Activated naive CD8-positive, alpha-beta T cell (primary cell): ENCODE data around the gene REL.
A peak's percentile ranks its signal among the peaks of the same experiment; 100 is the strongest.
"Not testable (repeated sequence)": the region's sequence is repeated elsewhere in the genome, so short reads cannot be mapped to it uniquely, and the experiment has no call there.

Experiments
- H3K27ac Mint-ChIP-seq: one replicate; pipeline ENCODE4 v1.8.0; 2021; ENCODE audit warnings: mixed read lengths
- H3K27me3 Mint-ChIP-seq: one replicate; pipeline ENCODE4 v1.8.0; 2021; ENCODE audit warnings: mixed read lengths
- H3K36me3 Mint-ChIP-seq: one replicate; pipeline ENCODE4 v1.8.0; 2021; ENCODE audit warnings: mixed read lengths
- H3K4me1 Mint-ChIP-seq: one replicate; pipeline ENCODE4 v1.8.0; 2021; ENCODE audit warnings: low read depth, mixed read lengths
- H3K4me3 Mint-ChIP-seq: one replicate; pipeline ENCODE4 v1.8.0; 2021; ENCODE audit warnings: mild to moderate bottlenecking, mixed read lengths
- H3K9me3 Mint-ChIP-seq: one replicate; pipeline ENCODE4 v1.8.0; 2021; ENCODE audit warnings: low read depth, mixed read lengths

REL gene

DNA sequence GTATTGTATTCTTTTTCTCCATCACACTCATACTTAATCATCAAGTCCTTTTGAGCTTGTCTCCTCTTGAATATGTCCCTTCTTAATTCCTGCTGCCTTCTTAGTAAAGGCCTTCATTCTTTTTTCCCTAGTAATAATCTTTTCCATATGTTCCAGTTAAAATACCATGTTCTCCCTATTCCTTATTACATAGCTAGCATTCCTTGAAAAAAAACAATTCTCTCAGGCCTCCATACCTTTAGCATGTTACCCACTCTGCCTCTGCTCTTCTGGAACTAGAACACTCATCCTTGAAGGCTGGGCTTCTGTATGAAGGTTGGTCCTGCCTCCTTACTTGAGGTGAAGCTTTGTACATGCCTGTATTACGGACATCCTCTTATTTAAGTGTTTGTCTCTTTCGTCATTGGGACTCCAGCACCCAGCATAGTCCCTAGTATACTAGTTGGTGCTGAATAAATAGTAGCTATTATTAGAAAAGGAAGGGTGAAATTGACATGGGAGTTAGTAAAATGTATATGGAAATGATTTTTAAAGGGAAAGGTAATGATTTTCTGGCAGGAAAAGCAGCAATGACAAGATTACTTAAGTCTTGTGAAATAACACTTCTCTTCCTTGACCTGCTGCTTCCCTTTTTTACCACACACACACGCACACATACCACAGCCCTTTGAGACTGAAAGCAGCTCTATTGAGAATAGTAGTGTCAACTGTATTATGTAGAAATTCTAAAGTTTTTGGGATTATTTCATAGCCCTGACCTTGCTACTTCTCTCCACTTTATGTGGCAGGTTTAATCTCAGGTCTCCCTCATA lies 45.6 kb downstream of the REL start:
- no peaks in the 10 kb centered on the region for H3K4me1 Mint-ChIP-seq
- no peak overlapping the region for H3K4me3 Mint-ChIP-seq
- H3K27me3 Mint-ChIP-seq, result no peaks in the 10 kb centered on the region
- peak overlapping the region; percentile 66 for H3K27ac Mint-ChIP-seq
- H3K36me3 Mint-ChIP-seq, result peaks cover 38% of the 10 kb centered on the region
- no peaks in the 10 kb centered on the region for H3K9me3 Mint-ChIP-seq

DNA sequence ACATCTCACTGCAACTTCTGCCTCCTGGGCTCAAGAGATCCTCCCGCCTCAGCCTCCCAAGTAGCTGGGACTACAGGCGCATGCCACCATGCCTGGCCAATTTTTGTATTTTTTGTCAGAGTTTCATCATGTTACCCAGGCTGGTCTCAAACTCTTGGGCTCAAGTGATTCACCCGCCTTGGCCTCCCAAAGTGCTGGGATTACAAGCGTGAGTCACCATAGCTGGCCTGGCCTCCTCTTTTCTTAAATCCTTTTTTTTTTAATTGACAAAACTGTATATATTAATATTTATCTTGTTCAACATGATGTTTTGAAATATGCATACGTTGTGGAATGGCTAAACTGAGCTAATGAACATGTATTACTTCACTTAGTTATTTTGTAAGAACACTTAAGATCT lies 50.7 kb downstream of the REL start:
- not testable (repeated sequence) for H3K9me3 Mint-ChIP-seq, H3K4me3 Mint-ChIP-seq, H3K4me1 Mint-ChIP-seq, H3K27me3 Mint-ChIP-seq, H3K27ac Mint-ChIP-seq
- peaks cover 25% of the 10 kb centered on the region for H3K36me3 Mint-ChIP-seq

DNA sequence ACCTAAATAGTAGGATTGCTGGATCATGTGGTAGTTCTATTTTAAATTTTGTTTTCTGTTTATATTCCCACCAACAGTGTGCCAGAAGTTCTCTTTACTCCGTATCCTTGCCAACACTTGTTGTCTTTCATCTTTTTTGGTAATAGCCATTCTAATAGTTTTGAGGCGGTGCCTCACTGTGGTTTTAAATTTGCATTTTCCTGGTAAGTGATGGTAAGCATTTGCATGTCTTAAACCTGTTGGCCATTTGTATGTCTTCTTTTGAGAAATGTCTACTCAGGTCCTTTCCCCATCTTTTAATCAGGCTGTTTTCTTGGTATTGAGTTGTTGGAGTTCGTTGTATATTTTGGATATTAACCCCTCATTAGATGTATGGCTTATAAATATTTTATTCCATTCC lies 51.6 kb downstream of the REL start:
- peaks cover 5% of the 10 kb centered on the region for H3K4me1 Mint-ChIP-seq
- H3K27ac Mint-ChIP-seq, result no peak overlapping the region
- H3K9me3 Mint-ChIP-seq, result no peaks in the 10 kb centered on the region
- H3K27me3 Mint-ChIP-seq, result no peaks in the 10 kb centered on the region
- no peak overlapping the region for H3K4me3 Mint-ChIP-seq
- peaks cover 19% of the 10 kb centered on the region for H3K36me3 Mint-ChIP-seq

DNA sequence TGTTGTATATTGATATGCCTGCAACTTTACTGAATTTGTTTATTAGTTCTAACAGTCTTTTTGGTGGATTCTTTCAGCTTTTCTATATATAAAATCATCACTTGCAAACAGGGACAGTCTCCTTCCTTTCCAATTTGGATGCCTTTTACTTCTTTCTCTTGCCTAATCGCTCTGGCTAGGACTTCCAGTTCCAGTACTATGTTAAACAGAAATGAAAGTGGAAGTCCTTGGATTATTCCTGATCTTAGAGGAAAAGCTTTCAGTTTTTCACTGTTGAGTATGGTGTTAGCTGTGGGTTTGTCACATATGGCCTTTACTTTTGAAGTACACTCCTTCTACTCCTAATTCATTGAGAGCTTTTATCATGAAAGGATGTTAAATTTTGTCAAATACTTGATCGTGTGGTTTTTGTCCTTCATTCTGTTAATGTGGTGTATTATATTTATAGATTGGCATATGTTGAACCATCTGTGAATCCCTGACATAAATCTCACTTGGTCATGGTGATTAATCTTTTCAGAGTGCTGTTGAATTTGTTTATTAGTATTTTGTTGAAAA lies 52.9 kb downstream of the REL start:
- Mint-ChIP-seq H3K27ac (peak overlapping the region; percentile 50), H3K4me3 (no peak overlapping the region), H3K27me3 (no peaks in the 10 kb centered on the region), H3K4me1 (peaks cover 9% of the 10 kb centered on the region), H3K36me3 (peaks cover 28% of the 10 kb centered on the region), H3K9me3 (no peaks in the 10 kb centered on the region)

DNA sequence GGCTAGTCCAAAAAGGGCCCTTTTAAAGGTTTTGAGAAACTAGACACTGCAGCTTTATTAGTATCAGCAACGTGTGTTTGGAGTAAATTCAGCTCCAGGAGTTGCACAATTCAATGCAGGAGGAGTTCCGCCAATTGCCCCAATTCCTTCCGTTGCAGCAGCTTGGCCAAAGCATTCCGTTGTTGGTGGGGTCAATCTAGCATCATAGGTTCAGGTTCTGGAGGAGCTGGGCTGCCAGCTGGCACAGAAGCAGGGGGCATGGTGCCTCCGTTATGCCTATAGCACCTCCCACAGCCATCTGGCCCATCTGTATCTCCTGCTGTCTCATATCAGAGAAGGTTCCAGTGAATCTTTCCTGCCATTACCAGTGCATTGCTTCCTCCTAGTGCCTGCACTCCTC lies 55.4 kb downstream of the REL start:
- Mint-ChIP-seq H3K9me3 (no peaks in the 10 kb centered on the region), H3K27me3 (no peaks in the 10 kb centered on the region), H3K36me3 (peaks cover 28% of the 10 kb centered on the region), H3K4me1 (peaks cover 11% of the 10 kb centered on the region), H3K4me3 (no peak overlapping the region), H3K27ac (no peak overlapping the region)

DNA sequence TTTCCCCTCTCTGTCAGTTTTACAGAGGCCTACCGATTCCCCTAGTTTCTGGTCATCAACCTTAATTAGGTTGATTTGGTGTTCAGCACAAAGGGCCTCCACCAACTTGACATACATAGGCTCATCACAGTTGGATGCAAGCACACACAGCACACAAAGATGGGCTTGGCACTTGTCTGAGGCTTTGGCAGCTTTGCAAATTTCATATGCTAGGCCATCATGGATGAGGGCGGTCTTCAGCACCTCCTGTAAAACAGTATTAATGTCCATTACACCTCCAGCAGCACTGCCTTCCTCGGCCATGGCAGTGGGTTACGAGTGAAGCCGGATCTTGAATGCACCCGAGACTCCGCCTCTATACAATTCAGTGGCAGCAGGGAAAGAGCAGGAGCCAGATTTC lies 56.9 kb downstream of the REL start:
- no peaks in the 10 kb centered on the region for H3K9me3 Mint-ChIP-seq
- no peak overlapping the region for H3K27ac Mint-ChIP-seq
- peaks cover 28% of the 10 kb centered on the region for H3K36me3 Mint-ChIP-seq
- no peak overlapping the region for H3K4me3 Mint-ChIP-seq
- H3K27me3 Mint-ChIP-seq, result no peaks in the 10 kb centered on the region
- peaks cover 11% of the 10 kb centered on the region for H3K4me1 Mint-ChIP-seq

DNA sequence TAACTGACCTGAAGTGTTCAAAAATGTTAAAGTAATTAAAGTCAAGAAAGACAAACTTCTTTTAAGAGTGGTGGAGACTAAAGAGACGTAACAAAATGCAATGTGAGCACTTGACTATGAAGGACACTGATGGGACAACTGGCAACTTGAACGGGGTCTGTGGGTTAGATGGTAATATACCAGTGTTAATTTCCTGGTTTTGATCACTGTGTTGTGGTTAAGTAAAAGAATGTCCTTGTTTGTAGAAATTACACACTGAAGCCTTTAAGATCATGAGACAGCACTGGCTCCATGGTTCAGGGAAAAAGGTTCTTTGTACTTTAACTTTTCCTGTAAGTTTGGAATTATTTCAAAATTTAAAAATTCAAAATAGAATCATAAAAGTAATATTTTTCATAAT lies 58.2 kb downstream of the REL start:
- peak overlapping the region; percentile 18 for H3K27ac Mint-ChIP-seq
- no peaks in the 10 kb centered on the region for H3K9me3 Mint-ChIP-seq
- H3K4me1 Mint-ChIP-seq, result peaks cover 11% of the 10 kb centered on the region
- H3K4me3 Mint-ChIP-seq, result no peak overlapping the region
- peaks cover 31% of the 10 kb centered on the region for H3K36me3 Mint-ChIP-seq
- no peaks in the 10 kb centered on the region for H3K27me3 Mint-ChIP-seq

DNA sequence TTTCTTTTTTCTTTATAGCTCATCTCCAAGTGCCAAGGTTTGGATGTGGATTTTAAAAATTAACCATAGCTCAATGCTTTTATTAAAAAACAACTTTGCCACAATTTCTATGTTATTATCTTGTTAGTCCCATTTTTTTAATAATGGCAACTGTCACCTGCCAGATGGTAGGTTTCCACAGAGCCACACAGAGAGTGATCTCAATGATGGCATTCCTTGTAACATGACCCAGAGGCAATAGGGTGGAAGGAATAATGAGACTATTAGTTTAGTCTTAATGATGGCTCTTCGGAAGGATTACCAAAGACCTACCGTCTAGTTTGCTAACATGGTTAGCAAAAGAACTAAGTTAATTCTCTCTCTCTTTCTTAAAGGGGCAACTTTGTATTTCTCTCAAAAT lies 64.0 kb downstream of the REL start:
- H3K36me3 Mint-ChIP-seq, result peaks cover 12% of the 10 kb centered on the region
- no peak overlapping the region for H3K4me3 Mint-ChIP-seq
- no peak overlapping the region for H3K27ac Mint-ChIP-seq
- H3K27me3 Mint-ChIP-seq, result no peaks in the 10 kb centered on the region
- no peaks in the 10 kb centered on the region for H3K9me3 Mint-ChIP-seq
- H3K4me1 Mint-ChIP-seq, result peaks cover 14% of the 10 kb centered on the region

DNA sequence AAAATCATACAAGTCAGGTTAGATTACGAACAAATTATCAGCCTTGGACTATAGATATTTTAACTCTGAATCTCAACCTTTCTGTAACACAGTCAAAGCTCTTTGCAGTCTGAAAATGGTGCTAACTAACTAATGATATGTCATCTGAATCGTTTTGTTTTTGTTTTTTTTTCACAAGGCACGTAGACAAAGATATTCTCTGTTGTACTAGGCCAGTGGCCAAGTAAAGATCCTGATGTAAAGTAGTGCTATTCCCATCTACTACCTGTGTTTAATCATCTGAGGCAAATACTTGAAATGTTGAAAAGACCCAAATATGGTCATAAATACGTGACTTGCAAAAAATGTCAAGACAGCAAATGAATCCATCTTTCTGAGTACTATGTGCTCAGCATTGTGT lies 65.7 kb downstream of the REL start:
- Mint-ChIP-seq H3K4me3 (no peak overlapping the region), H3K36me3 (peaks cover 15% of the 10 kb centered on the region), H3K27me3 (no peaks in the 10 kb centered on the region), H3K27ac (no peak overlapping the region), H3K9me3 (no peaks in the 10 kb centered on the region), H3K4me1 (peaks cover 16% of the 10 kb centered on the region)

DNA sequence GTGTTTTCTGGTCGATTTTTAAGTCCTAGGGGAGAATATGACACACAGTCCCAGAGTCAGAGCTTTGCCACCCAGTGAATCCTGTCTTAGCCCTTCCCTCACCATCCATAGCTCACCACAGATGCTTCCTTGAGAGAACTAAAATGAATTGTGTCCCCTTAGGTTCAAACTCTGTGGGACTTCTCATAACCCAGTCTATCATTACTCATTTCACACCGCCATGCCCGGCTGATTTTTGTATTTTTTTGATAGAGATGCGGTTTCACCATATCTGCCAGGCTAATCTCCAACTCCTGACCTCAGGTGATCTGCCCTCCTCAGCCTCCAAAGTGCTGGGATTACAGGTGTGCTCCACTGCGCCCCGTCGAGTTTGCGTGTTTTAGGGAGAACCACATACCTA lies 66.8 kb downstream of the REL start:
- Mint-ChIP-seq H3K4me3 (no peak overlapping the region), H3K27ac (no peak overlapping the region), H3K9me3 (no peaks in the 10 kb centered on the region), H3K27me3 (no peaks in the 10 kb centered on the region), H3K36me3 (peaks cover 13% of the 10 kb centered on the region), H3K4me1 (peaks cover 16% of the 10 kb centered on the region)

DNA sequence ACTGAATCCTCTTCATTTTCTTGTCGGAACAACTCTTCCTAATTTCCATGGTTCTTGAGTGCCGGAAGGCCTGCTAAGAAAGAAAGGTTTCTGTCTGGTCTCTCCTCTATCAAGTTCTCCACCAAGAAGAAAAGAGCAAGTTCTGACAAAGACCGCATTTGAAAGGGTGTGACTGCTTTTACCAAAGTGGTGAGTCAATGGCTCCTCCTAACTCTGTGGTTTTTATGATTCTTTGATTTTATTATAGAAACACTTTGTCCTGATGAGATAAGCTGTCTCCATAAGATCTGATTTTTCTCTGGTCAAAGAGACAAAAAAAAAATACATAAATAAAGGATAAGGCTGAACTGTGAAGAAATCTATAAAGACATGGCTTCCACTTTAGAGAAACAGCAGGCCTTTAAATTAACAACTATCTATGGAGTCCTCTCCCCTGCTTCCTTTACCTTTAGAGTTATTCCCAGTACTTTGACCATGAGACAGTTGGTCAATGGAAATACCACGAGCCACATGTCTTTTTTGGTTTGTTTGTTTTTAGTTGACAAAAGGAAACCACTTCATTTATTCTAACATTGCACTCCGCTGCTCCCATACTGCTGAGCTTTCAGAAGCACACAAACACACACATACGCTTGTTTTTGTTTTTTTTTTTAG lies 67.7 kb downstream of the REL start:
- Mint-ChIP-seq H3K36me3 (peaks cover 21% of the 10 kb centered on the region), H3K4me1 (peaks cover 16% of the 10 kb centered on the region), H3K27me3 (no peaks in the 10 kb centered on the region), H3K27ac (no peak overlapping the region), H3K4me3 (no peak overlapping the region), H3K9me3 (no peaks in the 10 kb centered on the region)

DNA sequence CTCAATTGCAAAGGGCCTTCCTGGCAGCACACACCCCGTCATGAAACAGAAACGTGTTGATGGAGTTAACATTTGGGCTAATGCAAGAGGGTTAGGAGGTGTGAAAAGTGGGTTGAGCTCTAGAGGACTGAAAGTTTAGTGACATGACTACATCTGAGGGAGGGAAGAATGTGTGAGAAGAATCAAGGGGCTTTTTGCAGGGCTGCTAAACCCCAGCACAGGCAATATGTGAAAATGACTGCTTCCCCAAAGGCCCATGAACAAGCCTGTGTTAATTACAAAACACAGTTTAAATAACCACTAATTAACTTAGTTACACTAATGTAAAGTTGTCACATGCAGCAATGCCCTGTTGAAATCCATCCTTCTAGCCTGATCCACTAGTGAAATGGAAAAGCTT lies 72.8 kb downstream of the REL start:
- H3K36me3 Mint-ChIP-seq, result peaks cover 28% of the 10 kb centered on the region
- no peak overlapping the region for H3K27ac Mint-ChIP-seq
- no peak overlapping the region for H3K4me3 Mint-ChIP-seq
- no peaks in the 10 kb centered on the region for H3K9me3 Mint-ChIP-seq
- H3K4me1 Mint-ChIP-seq, result peaks cover 6% of the 10 kb centered on the region
- no peaks in the 10 kb centered on the region for H3K27me3 Mint-ChIP-seq

DNA sequence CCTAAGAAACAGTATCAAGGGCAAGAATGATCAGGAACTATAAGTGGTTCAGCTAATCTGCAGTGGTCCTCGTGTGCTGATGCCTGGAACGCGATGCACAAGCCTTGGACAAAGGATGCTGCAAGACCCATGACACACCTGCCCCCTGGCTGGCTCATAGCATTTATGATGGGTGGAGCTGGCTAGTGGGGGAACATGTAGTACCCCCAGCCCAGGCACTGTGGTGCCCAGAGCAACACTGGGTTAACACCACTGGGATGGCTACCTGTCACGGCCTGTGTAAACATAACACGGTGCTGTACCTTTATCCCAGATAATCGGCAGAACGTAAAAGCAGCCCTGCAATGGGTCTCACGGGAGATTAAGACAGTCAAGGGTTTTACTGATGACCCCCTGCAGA lies 75.8 kb downstream of the REL start:
- no peak overlapping the region for H3K27ac Mint-ChIP-seq
- H3K9me3 Mint-ChIP-seq, result no peaks in the 10 kb centered on the region
- H3K4me3 Mint-ChIP-seq, result no peak overlapping the region
- H3K4me1 Mint-ChIP-seq, result no peaks in the 10 kb centered on the region
- H3K27me3 Mint-ChIP-seq, result no peaks in the 10 kb centered on the region
- peaks cover 25% of the 10 kb centered on the region for H3K36me3 Mint-ChIP-seq

DNA sequence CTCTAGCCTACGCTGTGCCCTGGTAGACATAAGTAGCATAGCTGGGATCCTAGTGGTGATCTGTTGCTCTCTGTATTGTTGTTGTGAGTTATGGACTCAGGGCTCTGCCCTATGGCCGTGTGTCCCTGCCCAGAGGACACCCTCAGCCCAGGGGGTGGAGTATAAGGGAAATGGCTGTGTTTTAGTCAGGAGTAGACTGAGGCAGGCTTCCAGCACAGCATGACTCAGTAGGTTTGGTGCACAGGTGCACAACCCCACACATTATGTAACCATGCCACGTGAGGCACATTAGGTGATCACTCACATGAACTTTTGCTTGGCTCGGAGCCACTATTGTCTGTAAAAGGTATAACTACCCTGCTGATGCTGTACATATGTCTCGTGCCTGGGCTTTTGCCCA lies 76.3 kb downstream of the REL start:
- no peaks in the 10 kb centered on the region for H3K27me3 Mint-ChIP-seq
- H3K4me3 Mint-ChIP-seq, result no peak overlapping the region
- no peaks in the 10 kb centered on the region for H3K9me3 Mint-ChIP-seq
- H3K27ac Mint-ChIP-seq, result no peak overlapping the region
- peaks cover 27% of the 10 kb centered on the region for H3K36me3 Mint-ChIP-seq
- peaks cover 1% of the 10 kb centered on the region for H3K4me1 Mint-ChIP-seq

DNA sequence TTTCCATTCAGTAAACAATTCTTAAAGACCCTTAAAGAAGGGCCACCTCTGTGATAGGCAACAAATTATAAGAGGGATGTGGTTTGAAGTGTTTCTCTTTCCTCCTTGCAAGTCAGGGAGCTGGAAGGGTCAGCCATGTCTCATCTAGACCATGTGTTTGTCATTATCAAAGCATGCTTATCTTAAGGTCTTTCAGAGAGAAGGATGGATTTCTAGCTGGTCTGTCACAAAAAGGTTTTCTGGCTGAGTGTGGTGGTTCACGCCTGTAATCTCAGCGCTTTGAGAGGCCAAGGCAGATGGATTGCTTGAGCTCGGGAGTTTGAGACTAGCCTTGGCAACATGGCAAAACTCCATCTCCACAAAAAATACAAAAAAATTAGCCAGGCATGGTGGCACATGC lies 77.0 kb downstream of the REL start:
- Mint-ChIP-seq H3K4me3 (no peak overlapping the region), H3K4me1 (peaks cover 2% of the 10 kb centered on the region), H3K9me3 (no peaks in the 10 kb centered on the region), H3K27ac (no peak overlapping the region), H3K36me3 (peaks cover 24% of the 10 kb centered on the region), H3K27me3 (no peaks in the 10 kb centered on the region)
